ENCODE results near the gene OBSL1.

DNA sequence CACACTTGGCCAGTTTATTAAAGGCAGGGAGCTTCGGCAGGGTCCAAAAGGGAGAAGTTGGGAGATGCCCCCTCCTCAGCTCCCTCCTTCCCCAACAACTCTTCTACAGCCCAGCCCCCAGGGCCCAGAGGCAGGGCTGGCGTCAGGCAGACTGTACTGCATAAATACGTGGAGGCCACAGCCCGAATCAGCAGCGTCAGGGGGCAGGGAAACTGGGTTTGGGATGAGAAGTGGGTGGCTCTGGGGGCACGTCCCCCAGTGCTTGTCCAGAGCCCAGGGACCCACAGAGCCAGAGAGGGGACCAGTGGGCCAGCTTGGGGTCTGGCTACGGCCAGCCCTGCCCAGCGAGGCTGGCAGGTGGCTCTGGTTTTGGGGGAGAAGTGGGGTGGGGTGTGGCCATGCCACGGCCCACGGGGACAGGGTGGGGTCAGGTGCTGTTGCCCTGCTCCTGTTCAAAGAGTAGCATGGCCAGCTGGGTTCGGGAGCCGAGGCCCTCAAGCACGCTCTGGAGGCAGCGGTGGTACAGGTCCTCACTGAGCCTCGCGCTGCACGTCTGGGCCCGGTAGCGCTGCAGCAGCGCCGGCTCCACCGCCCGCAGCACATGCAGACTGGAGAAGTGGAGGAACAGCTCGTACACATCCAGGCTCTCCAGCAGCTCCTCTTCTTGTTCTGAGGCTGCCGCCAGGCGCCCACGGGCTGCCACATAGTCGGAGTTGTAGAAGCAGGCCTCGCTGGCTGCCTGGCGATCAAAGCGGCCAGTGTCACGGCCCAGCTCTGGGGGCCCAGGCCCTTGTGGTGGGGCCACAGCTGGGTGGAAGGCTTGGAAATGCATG is 32.2 kb downstream of the OBSL1 start:
- TF ChIP-seq, protein P1, sequence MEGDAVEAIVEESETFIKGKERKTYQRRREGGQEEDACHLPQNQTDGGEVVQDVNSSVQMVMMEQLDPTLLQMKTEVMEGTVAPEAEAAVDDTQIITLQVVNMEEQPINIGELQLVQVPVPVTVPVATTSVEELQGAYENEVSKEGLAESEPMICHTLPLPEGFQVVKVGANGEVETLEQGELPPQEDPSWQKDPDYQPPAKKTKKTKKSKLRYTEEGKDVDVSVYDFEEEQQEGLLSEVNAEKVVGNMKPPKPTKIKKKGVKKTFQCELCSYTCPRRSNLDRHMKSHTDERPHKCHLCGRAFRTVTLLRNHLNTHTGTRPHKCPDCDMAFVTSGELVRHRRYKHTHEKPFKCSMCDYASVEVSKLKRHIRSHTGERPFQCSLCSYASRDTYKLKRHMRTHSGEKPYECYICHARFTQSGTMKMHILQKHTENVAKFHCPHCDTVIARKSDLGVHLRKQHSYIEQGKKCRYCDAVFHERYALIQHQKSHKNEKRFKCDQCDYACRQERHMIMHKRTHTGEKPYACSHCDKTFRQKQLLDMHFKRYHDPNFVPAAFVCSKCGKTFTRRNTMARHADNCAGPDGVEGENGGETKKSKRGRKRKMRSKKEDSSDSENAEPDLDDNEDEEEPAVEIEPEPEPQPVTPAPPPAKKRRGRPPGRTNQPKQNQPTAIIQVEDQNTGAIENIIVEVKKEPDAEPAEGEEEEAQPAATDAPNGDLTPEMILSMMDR (IDR thresholded peaks at IDR 0.05; ENCODE audit: low read depth, low read length, poor library complexity, severe bottlenecking), result no peak
- no peak for TF ChIP-seq EZH2phosphoT487 (IDR thresholded peaks at IDR 0.05; ENCODE audit: borderline replicate concordance, low read length)
